ACC112 (cell line): ENCODE data around the gene FSTL3.

Experiments
- H2AFZ ChIP-seq: fragments of 200-600 bp; sonication (generic); one replicate; pipeline ENCODE4 v1.6.0; 2017; ENCODE audit warnings: antibody characterized with exemption, low read length; ENCODE audit not compliant: unreplicated experiment
- H3K27ac ChIP-seq: fragments of 200-600 bp; sonication (generic); 2 replicates; pipeline ENCODE4 v1.5.1; 2014; ENCODE audit warnings: low read depth, mild to moderate bottlenecking, antibody characterized with exemption, low read length, moderate library complexity
- H3K27me3 ChIP-seq: fragments of 200-600 bp; sonication (generic); 2 replicates; pipeline ENCODE4 v1.6.1; 2014; ENCODE audit warnings: mild to moderate bottlenecking, antibody characterized with exemption, low read length, moderate library complexity, mixed read lengths; ENCODE audit not compliant: insufficient read depth
- H3K36me3 ChIP-seq: fragments of 200-600 bp; sonication (generic); 2 replicates; pipeline ENCODE4 v1.6.1; 2016; ENCODE audit warnings: mild to moderate bottlenecking, antibody characterized with exemption, low read length, moderate library complexity, mixed read lengths; ENCODE audit not compliant: insufficient read depth
- H3K4me1 ChIP-seq: fragments of 200-600 bp; sonication (generic); one replicate; pipeline ENCODE4 v1.6.1; 2016; ENCODE audit warnings: low read length, mixed read lengths; ENCODE audit not compliant: insufficient read depth, unreplicated experiment, control insufficient read depth
- H3K4me3 ChIP-seq: fragments of 200-600 bp; sonication (generic); 2 replicates; pipeline ENCODE4 v1.5.1; 2014; ENCODE audit warnings: mild to moderate bottlenecking, low read depth, low read length
- H3K79me2 ChIP-seq: fragments of 200-600 bp; sonication (generic); one replicate; pipeline ENCODE4 v1.6.0; 2016; ENCODE audit warnings: low read length; ENCODE audit not compliant: control insufficient read depth, unreplicated experiment, insufficient read depth

The FSTL3 gene

GRCh38 chr19:638906-639252, 37.3 kb upstream of the FSTL3 start:
- H2AFZ ChIP-seq: no peak overlapping the region
- H3K4me3 ChIP-seq: peak overlapping the region; percentile 40
- no peaks in the 10 kb centered on the region for H3K79me2 ChIP-seq
- H3K4me1 ChIP-seq: no peaks in the 10 kb centered on the region
- no peak overlapping the region for H3K27ac ChIP-seq
- H3K27me3 ChIP-seq: no peaks in the 10 kb centered on the region
- H3K36me3 ChIP-seq: no peaks in the 10 kb centered on the region

DNA sequence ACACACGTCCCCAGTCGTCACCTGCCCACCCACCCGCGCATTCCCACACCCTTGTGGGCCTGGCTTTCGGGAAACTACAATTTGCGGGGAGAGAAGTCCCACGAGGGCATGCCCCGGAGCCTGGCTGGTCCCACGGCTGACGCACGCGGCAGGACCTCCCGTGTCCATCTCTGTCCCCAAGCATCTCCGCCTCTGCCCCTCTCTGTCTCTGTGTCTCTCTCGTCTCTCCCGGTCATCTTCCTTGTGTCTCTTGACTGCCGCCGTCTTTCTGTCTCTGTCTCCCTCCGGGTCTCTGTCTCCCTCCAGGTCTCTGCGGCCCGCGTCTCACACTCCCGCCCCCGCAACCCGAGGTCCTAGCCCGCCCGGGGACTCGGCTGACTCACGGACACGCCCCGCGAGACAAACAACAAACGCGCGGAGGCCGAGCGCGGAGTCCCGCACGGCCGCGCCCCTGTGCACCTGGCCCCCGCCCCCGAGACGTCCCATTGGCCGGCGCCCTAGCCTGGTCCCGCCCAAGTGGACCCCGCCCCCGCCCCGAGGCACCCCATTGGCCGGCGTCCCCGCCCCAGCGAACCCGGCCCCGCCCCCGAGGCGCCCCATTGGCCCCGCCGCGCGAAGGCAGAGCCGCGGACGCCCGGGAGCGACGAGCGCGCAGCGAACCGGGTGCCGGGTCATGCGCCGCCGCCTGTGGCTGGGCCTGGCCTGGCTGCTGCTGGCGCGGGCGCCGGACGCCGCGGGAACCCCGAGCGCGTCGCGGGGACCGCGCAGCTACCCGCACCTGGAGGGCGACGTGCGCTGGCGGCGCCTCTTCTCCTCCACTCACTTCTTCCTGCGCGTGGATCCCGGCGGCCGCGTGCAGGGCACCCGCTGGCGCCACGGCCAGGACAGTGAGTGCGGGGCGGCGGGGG, 36.7 kb upstream of the FSTL3 start, which contains the start of gene FGF22:
FGF22 (plus strand) TSS at position 627 of the 908 bp plus-strand sequence; CDS start at position 674, 47 bp downstream.
- no peaks in the 10 kb centered on the region for H3K4me1 ChIP-seq
- no peaks in the 10 kb centered on the region for H3K36me3 ChIP-seq
- no peak within 1 kb of the TSS for H2AFZ ChIP-seq

DNA sequence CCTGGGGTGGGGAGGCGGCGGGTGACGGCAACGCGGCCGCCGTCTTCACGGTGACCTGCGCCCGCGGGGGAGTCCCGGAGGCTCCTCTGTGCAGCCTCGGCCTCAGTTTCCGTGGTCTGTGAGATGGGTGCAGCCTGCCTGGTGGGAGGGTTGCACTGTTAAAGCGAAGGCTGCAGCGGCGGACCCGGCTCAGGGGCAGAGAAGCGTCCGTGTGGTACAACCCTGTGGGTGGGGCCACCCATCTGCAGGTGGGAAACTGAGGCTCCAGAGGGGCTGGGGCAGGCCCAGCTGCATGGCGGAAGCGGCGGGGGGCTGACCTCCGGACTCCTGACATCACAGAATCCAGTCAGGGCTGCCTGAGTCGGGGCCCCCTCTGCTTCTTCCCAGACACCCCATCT, 36.0 kb upstream of the FSTL3 start:
- Histone ChIP-seq H3K36me3 (no peaks in the 10 kb centered on the region), H2AFZ (no peak overlapping the region), H3K4me1 (no peaks in the 10 kb centered on the region), H3K4me3 (0 out of 2 replicates have a peak overlapping the region, but pooled peaks have one; percentile 37), H3K27ac (no peak overlapping the region), H3K27me3 (no peaks in the 10 kb centered on the region), H3K79me2 (no peaks in the 10 kb centered on the region)

More for the DNA sequence above, 36.7 kb upstream of the FSTL3 start, which contains the start of gene FGF22:
- H3K27me3 ChIP-seq: no peaks in the 10 kb centered on the region
- no peak within 1 kb of the TSS for H3K27ac ChIP-seq
- no peaks in the 10 kb centered on the region for H3K79me2 ChIP-seq
- H3K4me3 ChIP-seq: peak within 1 kb of the TSS; percentile 40

DNA sequence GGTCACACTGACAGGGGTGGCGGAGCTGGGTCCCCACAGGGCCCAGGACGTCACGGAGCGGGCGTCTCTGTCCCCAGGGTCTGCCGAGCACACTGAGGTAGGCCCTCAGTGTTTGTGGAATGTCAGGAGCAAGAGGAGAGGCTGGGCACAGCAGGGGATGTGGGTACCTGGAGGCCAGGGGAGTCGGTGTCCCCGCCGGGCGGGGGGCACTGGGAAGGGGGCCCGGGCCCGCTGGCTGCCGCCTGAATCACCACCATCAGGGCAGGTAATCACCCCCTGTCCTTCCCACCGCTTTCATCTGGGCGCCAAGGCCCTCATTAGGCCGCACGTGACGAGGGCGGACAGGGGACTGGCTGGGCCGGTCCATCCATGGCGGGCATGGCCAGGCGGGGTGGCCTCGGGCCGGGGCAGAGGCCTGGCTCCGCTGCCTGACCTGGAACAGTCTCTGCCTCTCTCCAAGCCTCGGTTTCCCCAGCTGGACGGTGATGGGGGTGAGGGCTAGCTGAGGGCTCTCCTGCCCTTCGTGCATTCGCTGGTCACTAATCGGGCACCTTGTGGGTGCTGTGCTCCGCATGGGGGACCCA, 35.5 kb upstream of the FSTL3 start:
- H3K79me2 ChIP-seq: no peaks in the 10 kb centered on the region
- H3K36me3 ChIP-seq: no peaks in the 10 kb centered on the region
- no peak overlapping the region for H3K4me3 ChIP-seq
- H3K4me1 ChIP-seq: no peaks in the 10 kb centered on the region
- no peak overlapping the region for H2AFZ ChIP-seq
- H3K27ac ChIP-seq: no peak overlapping the region
- H3K27me3 ChIP-seq: no peaks in the 10 kb centered on the region

DNA sequence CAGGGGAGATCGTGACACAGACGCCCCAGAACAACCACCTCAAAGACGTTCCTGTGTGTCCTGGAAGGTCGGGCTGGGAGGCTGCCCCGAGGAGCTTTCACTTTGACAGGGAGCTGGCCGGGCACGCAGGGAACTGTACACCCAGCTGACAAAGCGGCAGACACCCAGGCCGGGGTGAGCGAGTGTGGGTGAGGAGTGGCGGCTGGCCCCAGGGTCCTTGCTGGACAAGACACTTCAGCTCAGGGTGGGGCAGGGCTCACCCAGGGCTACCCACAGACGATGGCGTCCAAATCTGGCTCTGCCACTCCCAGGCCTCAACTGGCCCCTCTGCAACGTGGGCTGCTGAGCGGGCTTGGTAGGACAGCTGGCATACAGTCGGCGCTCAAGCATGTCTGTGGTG, 34.5 kb upstream of the FSTL3 start:
- no peak overlapping the region for H2AFZ ChIP-seq
- no peak overlapping the region for H3K4me3 ChIP-seq
- no peak overlapping the region for H3K27ac ChIP-seq
- H3K27me3 ChIP-seq: no peaks in the 10 kb centered on the region
- no peaks in the 10 kb centered on the region for H3K79me2 ChIP-seq
- H3K36me3 ChIP-seq: no peaks in the 10 kb centered on the region
- no peaks in the 10 kb centered on the region for H3K4me1 ChIP-seq

- no peaks in the 10 kb centered on the region for H3K79me2 ChIP-seq
- no peaks in the 10 kb centered on the region for H3K36me3 ChIP-seq
- H3K27ac ChIP-seq: no peak overlapping the region
- no peak overlapping the region for H2AFZ ChIP-seq
- no peaks in the 10 kb centered on the region for H3K4me1 ChIP-seq
- H3K4me3 ChIP-seq: no peak overlapping the region
- H3K27me3 ChIP-seq: no peaks in the 10 kb centered on the region
Measured at GRCh38 chr19:642767-643727, 33.1 kb upstream of the FSTL3 start.

DNA sequence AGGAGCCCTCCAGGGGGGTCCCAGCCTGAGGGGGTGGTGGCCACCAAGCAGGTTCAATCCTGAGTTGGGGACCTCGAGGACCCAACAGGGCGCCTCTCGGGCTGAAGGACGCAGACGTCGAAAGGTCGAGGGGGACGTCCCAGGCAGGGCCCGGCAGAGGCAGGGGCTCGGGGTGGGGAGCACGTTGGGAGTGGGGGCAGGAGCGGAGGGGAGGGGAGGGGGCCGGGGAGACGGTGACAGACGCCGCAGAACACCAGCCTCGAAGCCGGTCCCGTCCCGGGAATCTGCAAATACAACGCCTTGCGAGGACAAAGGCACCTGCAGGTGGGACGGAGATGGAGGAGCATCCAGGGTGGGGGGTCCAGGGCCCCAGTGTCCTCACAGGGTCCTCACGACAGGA, 32.5 kb upstream of the FSTL3 start:
- H3K4me1 ChIP-seq: no peaks in the 10 kb centered on the region
- H3K27ac ChIP-seq: no peak overlapping the region
- no peak overlapping the region for H2AFZ ChIP-seq
- no peak overlapping the region for H3K4me3 ChIP-seq
- H3K27me3 ChIP-seq: no peaks in the 10 kb centered on the region
- no peaks in the 10 kb centered on the region for H3K36me3 ChIP-seq
- no peaks in the 10 kb centered on the region for H3K79me2 ChIP-seq

DNA sequence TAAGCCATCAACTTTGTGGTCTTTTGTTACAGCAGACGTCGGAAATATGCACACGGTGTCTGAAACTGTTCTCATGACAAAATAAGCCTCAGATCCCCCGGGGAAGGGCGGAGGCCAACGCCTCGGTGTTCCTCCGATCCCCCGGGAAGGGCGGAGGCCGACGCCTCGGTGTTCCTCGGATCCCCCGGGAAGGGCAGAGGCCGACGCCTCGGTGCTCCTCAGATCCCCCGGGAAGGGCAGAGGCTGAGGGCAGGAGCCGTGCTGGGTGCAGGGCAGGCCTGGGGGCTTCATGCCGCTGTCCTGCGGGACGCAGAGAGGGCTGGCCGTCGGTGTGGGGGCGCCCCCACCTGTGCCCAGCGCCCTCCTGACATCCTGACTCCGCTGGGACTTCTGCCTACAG, 31.8 kb upstream of the FSTL3 start:
- Histone ChIP-seq H3K79me2 (no peaks in the 10 kb centered on the region), H3K27me3 (no peaks in the 10 kb centered on the region), H3K36me3 (no peaks in the 10 kb centered on the region), H3K4me1 (no peaks in the 10 kb centered on the region), H3K4me3 (no peak overlapping the region), H3K27ac (no peak overlapping the region), H2AFZ (no peak overlapping the region)

GRCh38 chr19:644789-645188, 31.4 kb upstream of the FSTL3 start:
- H3K79me2 ChIP-seq: no peaks in the 10 kb centered on the region
- H3K36me3 ChIP-seq: no peaks in the 10 kb centered on the region
- no peak overlapping the region for H2AFZ ChIP-seq
- H3K4me1 ChIP-seq: no peaks in the 10 kb centered on the region
- H3K27ac ChIP-seq: no peak overlapping the region
- H3K4me3 ChIP-seq: no peak overlapping the region
- H3K27me3 ChIP-seq: no peaks in the 10 kb centered on the region

- Histone ChIP-seq H3K4me3 (no peak overlapping the region), H3K27ac (no peak overlapping the region), H3K79me2 (no peaks in the 10 kb centered on the region), H2AFZ (no peak overlapping the region), H3K36me3 (no peaks in the 10 kb centered on the region), H3K4me1 (no peaks in the 10 kb centered on the region), H3K27me3 (no peaks in the 10 kb centered on the region)
Measured at GRCh38 chr19:645912-646778, 30.0 kb upstream of the FSTL3 start.
